Activated CD4-positive, alpha-beta T cell treated with anti-CD3 and anti-CD28 coated beads, Interleukin-2, amount 50 U/mL, for 16 hours (primary cell): ENCODE results near the gene UIMC1.

Experiments
- DNase-seq: peaks from one replicate; pipeline ENCODE4 v3.0.0-alpha.2; 2020

Gene UIMC1

GRCh38 chr5:176901260-176902101 lies 105.1 kb downstream of the UIMC1 start:
- peak; percentile 65 for DNase-seq

- no peak for DNase-seq
Observed at GRCh38 chr5:176900780-176901204, 105.8 kb downstream of the UIMC1 start.

GRCh38 chr5:176899946-176900779 lies 106.4 kb downstream of the UIMC1 start:
- DNase-seq: no peak

- no peak for DNase-seq
Observed at GRCh38 chr5:176899296-176899891, 107.2 kb downstream of the UIMC1 start, which contains the start of gene HK3. Gene HK3 (minus strand): TSS chr5:176899346. CDS start chr5:176896159, 3,187 bp downstream.

DNA sequence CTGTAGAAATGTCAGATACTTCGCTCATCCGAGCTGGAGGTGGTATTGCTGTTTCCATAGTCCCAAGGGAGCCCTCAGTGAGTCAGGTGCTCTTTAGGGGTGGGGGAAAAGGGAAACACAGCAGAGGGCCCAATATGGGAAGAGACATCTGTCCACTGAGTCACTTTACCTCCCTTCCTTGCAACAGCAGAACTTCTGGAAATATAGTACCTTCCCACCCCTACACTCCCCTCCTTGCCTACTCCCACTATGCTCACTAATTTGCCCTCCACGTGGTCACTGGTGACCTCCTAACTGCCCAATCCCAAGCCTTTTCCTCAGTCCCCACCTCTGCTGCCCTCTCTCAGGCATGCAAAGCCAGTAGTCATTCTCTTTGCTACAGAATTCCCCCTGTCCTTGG lies 109.3 kb downstream of the UIMC1 start:
- no peak for DNase-seq

DNA sequence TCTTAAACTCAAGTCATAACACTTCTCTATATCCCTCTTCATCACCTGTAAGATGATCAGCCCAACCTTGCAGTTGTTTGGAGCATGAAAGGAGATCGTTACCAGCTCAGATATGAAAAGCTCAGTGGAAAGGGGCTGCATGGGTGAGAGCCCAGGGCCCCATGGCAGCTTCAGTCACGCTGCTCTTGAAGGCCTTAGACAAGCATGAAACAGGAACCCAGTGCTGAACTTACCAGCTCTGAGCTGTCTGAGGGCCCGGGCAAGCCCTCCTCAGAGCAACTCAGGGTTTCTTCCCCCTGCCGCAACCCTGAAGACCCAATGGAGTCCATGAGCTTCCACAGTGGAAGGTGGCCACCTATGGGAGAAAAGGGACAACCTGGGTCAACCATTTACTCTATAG lies 110.7 kb downstream of the UIMC1 start:
- DNase-seq: no peak

- DNase-seq: no peak
Observed at GRCh38 chr5:176894298-176894697, 112.3 kb downstream of the UIMC1 start.

DNA sequence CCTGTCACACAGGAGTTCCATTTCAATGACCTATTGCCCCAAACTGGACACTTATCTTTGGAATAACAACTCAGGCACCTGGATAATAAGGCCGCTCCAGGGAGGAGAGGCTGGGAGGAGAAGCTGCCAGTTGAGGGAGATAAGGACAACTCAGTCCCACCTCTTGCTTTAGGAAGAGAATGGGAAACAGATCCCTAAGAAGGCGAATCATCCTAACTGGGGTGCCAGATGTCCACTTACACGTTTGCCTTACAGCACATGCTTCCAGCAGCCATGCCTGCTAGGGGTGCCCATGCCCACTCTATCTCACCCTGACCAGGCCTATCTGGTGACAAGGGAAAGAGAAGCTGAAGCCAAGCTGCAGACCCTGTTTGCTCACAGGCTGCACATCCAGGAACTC lies 113.9 kb downstream of the UIMC1 start:
- no peak for DNase-seq

DNA sequence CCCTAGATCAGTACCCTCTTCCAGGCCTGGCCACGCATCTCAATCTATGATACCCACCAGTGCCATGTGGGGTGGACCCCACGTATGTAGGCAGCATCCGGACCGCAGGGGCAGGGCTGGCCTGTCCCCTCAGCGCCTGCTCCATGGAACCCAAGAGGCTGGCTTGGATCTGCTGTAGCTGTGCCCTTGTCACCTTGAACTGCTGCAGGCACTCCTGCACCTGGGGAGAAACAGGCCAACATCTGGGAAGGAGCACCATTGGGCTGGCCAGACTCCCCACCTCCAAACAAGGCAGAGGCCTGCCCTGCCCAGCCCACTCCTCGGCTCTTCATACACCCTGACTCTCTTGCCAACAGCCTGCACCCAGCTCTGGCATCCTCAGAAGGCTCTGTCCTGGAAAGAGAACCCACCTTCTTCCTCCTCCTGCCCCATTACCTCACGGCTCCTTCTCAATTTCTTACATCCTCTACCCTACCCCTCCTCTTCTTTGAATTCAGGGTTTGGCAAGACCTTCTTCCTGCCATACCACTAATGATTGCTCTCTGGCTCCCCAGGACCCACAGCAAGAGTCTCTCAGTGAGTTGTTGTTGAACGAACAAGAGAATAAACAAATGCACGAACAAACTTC lies 115.1 kb downstream of the UIMC1 start:
- DNase-seq: no peak

GRCh38 chr5:176890455-176891330 lies 115.9 kb downstream of the UIMC1 start:
- DNase-seq: no peak

DNA sequence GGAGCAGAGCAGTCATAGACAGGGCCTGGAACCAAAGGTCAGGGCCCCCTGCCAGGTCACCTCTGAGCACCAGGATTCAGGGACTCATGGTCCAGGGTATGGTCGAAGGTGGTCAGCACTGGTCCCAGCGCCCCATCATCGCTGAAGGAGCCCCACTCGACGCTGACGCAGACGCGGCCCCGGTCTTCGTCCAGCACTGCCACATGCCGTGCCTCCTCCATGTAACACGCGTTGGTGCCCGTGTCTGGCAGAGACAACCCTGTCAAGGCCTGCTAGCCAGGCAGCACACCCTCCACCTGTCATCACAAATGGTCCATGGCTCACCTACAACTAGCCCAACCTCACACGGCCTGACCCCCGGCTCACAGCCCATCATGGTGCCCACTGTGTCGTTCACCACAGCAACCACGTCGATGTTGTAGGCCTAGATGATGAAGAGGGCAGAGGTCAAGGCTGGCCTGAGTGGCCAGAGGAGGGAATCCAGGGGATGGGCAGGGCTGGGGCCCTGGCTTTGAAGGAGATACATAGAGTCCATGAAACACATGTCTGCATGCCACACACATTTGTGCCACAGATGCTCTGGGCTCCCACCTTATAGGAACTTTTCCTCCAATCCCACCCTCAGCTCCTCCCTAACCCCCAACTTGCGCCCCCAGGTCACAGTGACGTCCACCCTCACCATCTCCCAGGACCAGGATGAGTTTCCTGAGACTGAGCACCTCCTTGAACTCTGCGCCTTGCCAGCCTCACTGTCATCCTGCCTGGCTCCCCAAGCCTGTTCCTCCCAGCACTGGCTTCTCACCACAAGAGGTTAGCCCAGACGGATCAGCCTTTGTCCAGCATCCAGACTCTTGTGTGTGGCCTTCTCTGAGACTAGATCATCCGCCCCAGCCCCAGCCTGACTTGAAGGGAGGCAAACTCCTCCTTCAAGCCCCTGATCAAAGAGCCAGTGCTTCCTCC lies 117.0 kb downstream of the UIMC1 start:
- no peak for DNase-seq

DNA sequence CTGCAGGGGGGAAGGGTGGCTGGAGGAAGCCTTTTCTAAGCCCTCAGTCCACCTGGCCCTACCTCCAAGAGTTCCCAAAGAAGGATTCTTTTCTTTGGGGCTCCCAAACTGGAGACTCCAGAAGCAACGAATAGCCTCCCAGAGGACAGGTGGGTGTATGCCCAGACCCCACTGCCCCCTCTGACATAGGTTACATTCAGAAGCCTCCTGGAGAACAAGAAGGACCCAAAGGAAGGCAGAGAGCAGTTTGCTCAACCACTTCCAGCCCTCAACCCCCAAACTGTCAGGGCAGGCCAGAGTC lies 117.8 kb downstream of the UIMC1 start:
- no peak for DNase-seq

DNA sequence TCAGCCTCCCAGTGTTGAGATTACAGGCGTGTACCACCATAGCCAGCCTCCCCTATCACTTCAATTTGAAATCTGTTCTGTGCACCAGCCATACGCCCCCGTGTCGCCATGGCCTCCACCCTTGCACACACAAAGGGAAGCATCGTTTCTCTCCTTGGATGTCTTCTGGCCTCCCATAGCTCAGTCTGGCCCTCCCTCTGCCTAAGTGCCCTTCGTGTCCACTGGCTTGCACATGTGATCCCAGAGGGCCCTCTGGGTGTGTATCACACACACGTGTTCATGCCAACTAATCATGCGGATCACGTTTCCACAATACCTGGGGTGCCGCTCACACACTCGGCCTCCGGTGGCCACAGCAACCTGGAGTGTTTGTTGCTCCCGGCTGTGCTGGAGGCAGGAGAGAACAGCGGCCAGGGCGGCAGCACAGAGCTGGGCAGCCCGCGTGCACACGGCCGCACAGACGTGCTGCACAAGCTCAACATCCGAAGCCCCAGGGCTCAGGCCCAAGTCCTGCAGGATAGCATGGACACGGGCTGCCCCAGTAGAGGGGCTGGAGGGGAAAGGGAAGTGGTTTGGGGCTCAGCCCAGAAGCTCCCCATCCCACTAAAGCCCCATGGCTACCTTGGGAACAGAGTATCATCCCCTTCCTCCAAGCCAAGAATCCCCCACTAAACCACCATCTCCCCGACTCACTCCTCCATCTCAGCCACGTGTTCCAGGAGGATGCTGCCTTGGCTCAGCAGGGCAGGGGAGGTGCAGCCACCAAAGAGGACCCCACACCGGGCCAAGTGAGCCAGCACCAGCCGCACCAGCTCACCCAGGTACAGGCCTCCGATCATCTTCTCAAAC lies 118.3 kb downstream of the UIMC1 start:
- no peak for DNase-seq

DNA sequence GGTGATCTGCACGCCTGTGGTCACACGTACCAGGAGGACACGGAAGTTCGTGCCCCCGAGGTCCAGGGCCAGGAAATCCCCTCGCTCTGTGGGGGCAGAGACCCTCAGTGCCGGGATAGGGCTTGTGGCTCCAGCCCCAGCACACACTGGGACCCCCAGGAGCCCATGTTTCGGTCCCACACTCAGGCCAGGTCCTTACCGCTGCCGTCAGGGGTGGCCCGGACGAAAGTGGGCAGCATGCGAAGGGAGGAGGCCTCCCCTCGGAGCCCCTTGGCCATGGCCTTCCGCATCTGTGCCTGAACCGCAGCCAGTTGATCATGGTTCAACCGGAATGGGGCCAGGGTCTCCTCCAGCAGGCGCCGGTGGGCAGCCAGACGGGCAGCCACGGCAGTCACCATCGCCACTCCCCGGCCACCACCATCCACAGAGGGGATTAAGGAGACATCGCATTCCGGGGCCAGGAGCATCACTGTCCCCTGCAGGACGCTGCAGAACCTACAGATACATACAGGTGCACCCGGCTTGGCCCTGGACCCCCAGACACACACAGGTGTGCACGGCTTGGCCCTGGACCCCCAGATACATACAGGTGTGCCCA lies 119.2 kb downstream of the UIMC1 start:
- DNase-seq: no peak

DNA sequence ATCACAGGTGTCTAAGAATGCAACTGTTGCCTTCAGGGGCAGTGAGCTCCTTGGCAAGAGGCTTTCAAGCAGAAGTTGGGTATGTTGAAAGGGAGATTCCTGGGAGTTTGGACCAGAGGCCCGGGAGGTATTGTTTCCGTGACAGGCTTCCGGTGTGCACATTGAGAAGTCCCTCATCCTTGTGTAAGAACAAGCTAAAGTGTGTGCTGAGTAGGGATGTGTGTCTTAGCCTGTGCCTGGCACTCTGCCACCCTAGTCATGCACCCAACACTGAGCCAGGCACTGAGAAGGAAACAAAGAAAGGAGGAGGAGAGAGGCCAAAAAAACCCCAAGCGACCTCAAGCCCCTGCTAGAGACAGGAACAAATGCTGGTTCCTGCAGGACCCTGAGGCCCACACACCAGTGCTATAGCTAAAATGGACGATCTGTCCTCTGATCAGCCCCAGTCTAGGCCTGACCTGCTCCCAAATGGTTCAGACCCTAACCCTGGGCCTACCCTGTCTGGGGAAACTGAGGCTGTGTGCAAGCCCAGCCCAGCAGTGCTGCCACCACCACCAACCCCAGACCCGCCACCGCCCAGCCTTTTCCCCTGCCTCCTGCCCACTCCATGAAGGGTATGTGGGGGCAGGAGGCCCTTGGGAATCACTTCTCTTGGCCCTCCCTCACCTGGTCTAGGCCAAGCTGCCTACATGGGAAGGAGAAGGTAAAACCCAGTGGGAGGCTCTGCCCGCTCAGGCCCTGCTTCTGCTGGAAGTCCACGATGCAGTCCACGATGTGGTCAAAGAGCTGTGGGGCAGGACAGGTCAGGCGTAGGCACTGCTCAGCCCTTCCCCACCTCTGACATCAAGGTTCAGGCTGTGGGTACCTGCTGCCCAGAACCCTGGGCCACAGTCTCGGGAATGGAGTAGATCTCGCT lies 120.0 kb downstream of the UIMC1 start:
- DNase-seq: no peak

DNA sequence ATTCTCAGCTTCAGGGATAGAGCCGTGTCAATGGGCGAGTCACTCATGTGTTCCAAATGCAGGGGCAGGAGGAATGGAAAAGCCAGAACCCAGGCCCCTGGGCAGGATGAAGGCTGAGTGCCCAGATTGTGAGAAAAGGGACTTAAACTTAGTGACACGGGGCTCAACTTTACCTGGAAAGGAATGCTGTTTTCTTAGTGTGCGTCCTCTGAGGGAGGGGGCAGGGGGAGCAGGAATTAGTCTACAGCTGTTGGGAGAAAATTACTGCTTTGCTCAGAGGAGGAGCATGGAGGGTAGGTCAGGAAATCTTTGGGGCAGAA lies 122.0 kb downstream of the UIMC1 start:
- no peak for DNase-seq

DNA sequence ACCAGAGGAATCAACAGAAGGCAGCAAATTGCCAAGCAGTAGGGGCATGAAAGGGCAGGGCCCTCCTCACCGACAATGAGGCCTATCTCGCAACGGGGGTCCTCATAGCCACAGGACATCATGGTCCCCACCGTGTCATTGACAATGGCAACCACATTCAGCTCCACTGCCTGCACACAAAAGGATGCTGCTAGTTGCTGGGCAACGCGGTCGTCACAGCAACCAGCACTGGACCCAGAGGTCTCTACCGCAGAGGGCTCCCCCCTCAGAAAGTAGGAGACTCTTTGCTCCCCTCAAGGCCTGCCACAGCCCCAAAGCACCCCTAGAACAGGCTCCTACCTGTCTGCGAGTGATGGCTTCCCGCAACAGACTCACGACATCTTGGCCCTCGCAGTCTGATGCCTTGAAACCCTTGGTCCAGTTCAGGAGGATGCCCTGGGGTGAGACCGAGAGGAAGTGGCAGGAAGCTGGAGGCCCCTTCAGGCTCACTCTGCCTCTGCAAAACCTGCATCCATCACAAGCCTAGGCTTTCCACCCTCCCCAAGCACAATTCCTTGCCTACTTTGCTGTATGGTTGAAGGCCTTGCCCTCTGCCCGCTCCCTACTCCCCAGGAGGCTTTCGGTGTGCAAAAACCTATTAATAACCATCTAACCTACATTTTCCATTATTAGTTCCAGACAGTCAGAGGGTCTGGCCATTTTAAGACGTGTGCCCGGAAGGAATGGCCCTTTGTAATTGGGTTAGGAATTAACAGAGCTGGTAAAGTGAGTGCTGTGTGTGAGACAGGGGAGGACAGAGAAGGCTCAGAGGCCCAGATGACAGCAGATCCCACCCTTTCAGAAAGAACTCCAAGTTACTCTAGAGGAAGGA lies 122.6 kb downstream of the UIMC1 start:
- no peak for DNase-seq

GRCh38 chr5:176882567-176882903 lies 124.0 kb downstream of the UIMC1 start:
- DNase-seq: no peak
